LNCaP clone FGC (cell line): ENCODE measurements around the gene ARSG.
"Not testable (repeated sequence)": the region's sequence is repeated elsewhere in the genome, so short reads cannot be mapped to it uniquely, and the experiment has no call there.

ENCODE experiments used
- DNase-seq: peaks from one replicate; pipeline ENCODE4 v3.0.0-alpha.2; 2011; ENCODE audit warnings: low read depth
- H3K4me3 ChIP-seq: 2 replicates; pipeline ENCODE4 v1.5.1; 2011; ENCODE audit warnings: mild to moderate bottlenecking, low read depth, low read length, control low read depth
- CTCF ChIP-seq: IDR thresholded peaks from 2 replicates; pipeline ENCODE4 v1.5.1; 2012; ENCODE audit warnings: mild to moderate bottlenecking; ENCODE audit not compliant: control insufficient read depth, insufficient read depth; ENCODE audit errors: extremely low read depth

ARSG gene

DNA sequence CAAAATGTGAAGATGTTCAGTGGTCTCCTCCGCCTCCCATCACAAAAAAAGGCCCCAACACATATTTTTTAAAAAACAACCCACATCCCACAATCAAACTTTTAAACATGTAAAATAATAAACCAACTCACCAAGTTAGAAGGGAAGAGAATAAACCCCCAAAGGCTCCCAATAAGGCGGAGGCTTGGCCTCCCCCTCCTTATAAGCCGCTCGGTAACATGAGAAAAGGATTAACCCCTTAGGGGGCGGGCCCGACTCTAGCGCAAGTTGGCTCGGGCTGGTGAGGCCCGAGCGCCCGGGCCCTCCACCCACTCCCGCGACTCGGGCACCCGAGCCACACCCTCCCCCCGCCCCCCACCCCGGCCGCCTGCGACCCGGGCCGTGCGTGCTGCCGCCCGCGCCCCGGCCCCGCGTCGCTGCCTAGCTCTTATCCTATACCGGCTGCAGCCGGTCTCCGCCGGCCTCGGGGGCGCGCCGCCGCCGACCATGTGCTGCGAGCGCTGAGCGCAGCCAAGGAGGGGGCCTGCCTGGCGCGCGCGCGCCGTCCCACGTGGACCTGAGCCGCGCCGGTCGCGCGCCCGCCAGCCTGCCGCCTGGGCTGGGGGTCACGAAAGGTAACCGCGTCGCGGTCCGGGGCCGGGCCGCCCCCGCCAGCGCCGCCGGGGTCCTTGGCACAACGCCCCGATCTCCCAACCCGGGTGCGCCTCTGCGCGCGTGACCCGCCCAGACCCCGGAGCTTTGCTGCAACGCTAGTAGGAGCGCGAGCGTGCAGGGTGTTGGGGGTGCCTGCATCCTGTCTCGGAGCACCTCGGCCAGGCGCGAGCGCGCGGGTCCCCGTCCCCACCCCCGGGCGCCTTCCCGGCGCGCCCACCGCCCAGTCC, at the start of gene ARSG, which contains the start of gene SLC16A6:
Gene ARSG, plus strand, starts transcription at position 541 of the 881 bp plus-strand sequence. CDS start 15,999 bp downstream, outside the sequence.
Gene SLC16A6, minus strand, starts transcription at position 173 of the 881 bp plus-strand sequence. CDS start 12,807 bp downstream, outside the sequence.
- peak within 1 kb of the TSS; percentile 58 for H3K4me3 ChIP-seq
- no peak for TF ChIP-seq CTCF
- no peak for DNase-seq

GRCh38 chr17:68246271-68247028, 44.8 kb upstream of the ARSG start:
- no peak for TF ChIP-seq CTCF
- peak overlapping the region; percentile 91 for H3K4me3 ChIP-seq
- DNase-seq = no peak

DNA sequence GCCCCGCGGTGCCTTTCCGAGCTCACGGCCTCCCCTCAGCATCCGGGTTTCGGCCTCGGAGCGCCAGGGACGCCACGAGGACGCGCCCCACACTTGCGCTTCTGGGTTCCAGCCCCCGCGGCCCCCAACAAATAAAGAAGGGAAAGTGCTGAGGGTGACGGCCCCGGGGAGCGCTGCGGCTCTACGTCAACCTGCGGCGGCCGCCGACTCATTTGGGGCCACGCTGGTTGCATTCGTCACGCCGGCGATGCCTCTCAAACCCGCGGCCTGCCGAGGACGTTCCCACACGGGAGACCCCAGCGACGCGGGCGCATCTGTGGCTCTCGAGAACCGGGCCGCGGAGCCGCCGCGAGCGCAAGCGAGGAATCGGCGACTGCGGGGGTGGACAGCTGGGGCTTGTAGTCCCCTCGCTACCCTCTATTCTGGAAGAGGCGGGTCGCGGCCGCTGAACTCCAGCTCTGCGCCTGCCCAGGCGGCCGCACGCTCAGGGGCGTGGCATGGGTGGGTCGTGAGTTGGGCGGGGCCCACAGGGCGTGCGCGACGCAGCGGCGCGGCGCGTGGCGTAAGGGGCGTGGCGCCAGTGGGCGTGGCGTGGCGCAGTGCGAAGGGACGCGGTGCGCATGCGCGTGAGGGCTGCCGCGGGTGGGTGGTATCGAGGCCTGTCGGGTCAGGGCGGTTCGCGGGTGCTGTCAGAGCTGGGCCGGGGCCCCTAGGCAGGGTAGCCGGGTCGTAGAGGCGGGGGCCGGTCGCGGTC, 43.7 kb upstream of the ARSG start, which contains the start of gene AMZ2:
Gene AMZ2, plus strand, starts transcription at position 599 of the 754 bp plus-strand sequence. CDS start 2,145 bp downstream, outside the sequence.
- peak; percentile 50 for DNase-seq
- peak within 1 kb of the TSS; percentile 91 for H3K4me3 ChIP-seq
- TF ChIP-seq CTCF = no peak

- DNase-seq = no peak
- H3K4me3 ChIP-seq = peak overlapping the region; percentile 91
- TF ChIP-seq CTCF = no peak
These were observed 43.0 kb upstream of the ARSG start for GRCh38 chr17:68248199-68248825.

DNA sequence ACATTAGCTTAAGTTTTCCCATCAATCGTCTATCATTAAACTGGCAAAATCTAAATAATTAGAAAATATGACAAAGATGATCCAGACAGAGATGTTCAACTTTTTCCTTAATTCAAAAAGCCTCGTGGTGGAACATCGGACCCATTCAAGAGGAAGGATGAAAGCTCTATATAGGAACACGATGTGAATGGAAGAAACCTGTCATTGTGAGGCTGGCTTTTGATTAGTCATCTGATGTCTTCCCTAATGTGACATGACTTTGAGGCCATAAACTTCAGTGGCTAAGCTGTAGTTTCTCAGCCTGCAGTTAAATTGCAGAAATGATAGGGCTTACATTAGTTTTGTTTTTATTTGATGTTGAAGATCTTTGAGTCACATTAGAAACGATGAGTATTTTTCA, 42.4 kb upstream of the ARSG start:
- peak overlapping the region; percentile 91 for H3K4me3 ChIP-seq
- DNase-seq = no peak
- TF ChIP-seq CTCF = no peak

- TF ChIP-seq CTCF = no peak
- DNase-seq = no peak
- no peak overlapping the region for H3K4me3 ChIP-seq
These were observed 41.9 kb upstream of the ARSG start for GRCh38 chr17:68249354-68249765.

DNA sequence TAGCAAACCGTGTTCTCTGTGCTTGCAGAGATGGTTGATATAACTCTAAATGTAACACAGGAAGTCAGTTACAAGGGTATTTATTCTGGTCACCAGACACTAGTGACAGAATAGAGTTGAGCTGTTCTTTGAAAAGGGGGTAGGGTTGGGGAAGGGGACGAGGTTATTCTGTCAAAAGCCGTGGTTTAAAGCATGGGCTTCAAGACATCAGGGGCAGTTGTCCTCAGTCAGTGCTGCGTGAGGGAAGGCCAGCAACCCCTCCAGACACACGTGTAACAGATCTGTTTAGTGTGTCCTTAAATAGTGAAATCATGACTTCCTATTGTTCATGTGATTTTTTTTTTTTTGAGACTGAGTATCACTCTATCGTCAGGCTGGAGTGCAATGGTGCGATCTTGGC, 37.9 kb upstream of the ARSG start:
- H3K4me3 ChIP-seq = not testable (repeated sequence)

More for the DNA sequence above, 37.9 kb upstream of the ARSG start:
- DNase-seq = not testable (repeated sequence)
